ENCODE results near the gene TMEM52.

DNA sequence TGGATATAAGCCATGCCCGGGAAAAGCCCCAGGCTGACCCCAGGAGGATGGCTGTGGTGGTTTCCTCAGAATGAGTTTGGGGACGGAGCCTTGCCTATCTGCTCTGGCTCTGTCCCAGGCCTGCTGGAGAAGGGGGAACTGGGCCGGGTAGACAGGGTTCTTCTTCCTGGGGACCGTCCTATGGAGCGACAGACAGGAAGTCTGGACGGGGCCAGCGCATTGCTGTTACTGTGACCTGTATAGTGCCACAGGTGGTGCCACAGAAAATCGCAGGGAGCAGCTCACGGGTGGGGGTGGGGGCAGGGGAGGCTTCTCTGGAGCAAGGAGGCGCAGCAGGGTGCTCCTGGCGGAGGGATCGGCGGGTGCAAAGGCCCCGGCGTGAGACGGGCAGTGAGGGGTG, 48.1 kb upstream of the TMEM52 start:
- TF ChIP-seq FOXK2 (IDR thresholded peaks at IDR 0.05) = no peak
- no peak for TF ChIP-seq SP1 (IDR thresholded peaks at IDR 0.05)
- no peak for TF ChIP-seq NFRKB (IDR thresholded peaks at IDR 0.05)
- no peak for TF ChIP-seq TARDBP (IDR thresholded peaks at IDR 0.05)
- no peak for TF ChIP-seq SUZ12 (IDR thresholded peaks at IDR 0.05)
- no peak for TF ChIP-seq BHLHE40 (IDR thresholded peaks at IDR 0.05; ENCODE audit: borderline replicate concordance)

All from HEK293T (cell line).